ENCODE data around the gene SLC34A1. TPM values are rescaled to one million over a fixed set of nuclear protein-coding genes. Genes with fewer than 3 reads are reported as not detected.
A peak's percentile ranks its signal among the peaks of the same experiment; 100 is the strongest.
"Not testable (repeated sequence)": the region's sequence is repeated elsewhere in the genome, so short reads cannot be mapped to it uniquely, and the experiment has no call there.

The SLC34A1 gene
- total RNA-seq, 1 donor from 2014 or later: 0.05 TPM

- no peak for DNase-seq (ENCODE audit: low read depth)
These were observed 15.2 kb upstream of the SLC34A1 start for GRCh38 chr5:177368869-177369644.

GRCh38 chr5:177369645-177370440, 14.4 kb upstream of the SLC34A1 start:
- no peak for DNase-seq (ENCODE audit: low read depth)

- peak; percentile 91 for DNase-seq (ENCODE audit: low read depth)
These were observed 13.6 kb upstream of the SLC34A1 start for GRCh38 chr5:177370488-177371119.

GRCh38 chr5:177371120-177372033, 12.9 kb upstream of the SLC34A1 start:
- DNase-seq (ENCODE audit: low read depth): no peak

- DNase-seq (ENCODE audit: low read depth): no peak
These were observed 12.0 kb upstream of the SLC34A1 start for GRCh38 chr5:177372034-177372896.

- DNase-seq (ENCODE audit: low read depth): no peak
These were observed 11.3 kb upstream of the SLC34A1 start for GRCh38 chr5:177372910-177373309.

- no peak for DNase-seq (ENCODE audit: low read depth)
These were observed 10.4 kb upstream of the SLC34A1 start for GRCh38 chr5:177373806-177374205.

- DNase-seq (ENCODE audit: low read depth): no peak
These were observed 10.0 kb upstream of the SLC34A1 start for GRCh38 chr5:177374211-177374610.

GRCh38 chr5:177375516-177375915, 8.7 kb upstream of the SLC34A1 start:
- DNase-seq (ENCODE audit: low read depth): not testable (repeated sequence)

- peak; percentile 42 for DNase-seq (ENCODE audit: low read depth)
These were observed 8.1 kb upstream of the SLC34A1 start for GRCh38 chr5:177376107-177376506.

- DNase-seq (ENCODE audit: low read depth): no peak
These were observed 6.1 kb upstream of the SLC34A1 start for GRCh38 chr5:177377851-177378776.

GRCh38 chr5:177378884-177379883, 5.0 kb upstream of the SLC34A1 start:
- DNase-seq (ENCODE audit: low read depth): peak; percentile 96

GRCh38 chr5:177380805-177381126, 3.5 kb upstream of the SLC34A1 start:
- no peak for DNase-seq (ENCODE audit: low read depth)

GRCh38 chr5:177382423-177383029, 1.7 kb upstream of the SLC34A1 start:
- DNase-seq (ENCODE audit: low read depth): no peak

GRCh38 chr5:177383181-177383580, 1.1 kb upstream of the SLC34A1 start:
- no peak for DNase-seq (ENCODE audit: low read depth)

- DNase-seq (ENCODE audit: low read depth): no peak
These were observed 1.5 kb downstream of the SLC34A1 start for GRCh38 chr5:177385720-177386119.

- no peak for DNase-seq (ENCODE audit: low read depth)
These were observed 2.3 kb downstream of the SLC34A1 start for GRCh38 chr5:177386542-177386941.

GRCh38 chr5:177387405-177387804, 3.2 kb downstream of the SLC34A1 start:
- DNase-seq (ENCODE audit: low read depth): no peak

All from renal cortical epithelial cell (primary cell).